Measurements from ENCODE around the gene SIPA1L3. TPM values are rescaled to one million over a fixed set of nuclear protein-coding genes. Genes with fewer than 3 reads are reported as not detected.

The SIPA1L3 gene
- total and polyA plus RNA-seq, 10 of the 15 experiments (the other 5 are each of a cell fraction or from before 2014, with no cell fraction given): 0.24 to 66.2 (median 19.1) TPM

DNA sequence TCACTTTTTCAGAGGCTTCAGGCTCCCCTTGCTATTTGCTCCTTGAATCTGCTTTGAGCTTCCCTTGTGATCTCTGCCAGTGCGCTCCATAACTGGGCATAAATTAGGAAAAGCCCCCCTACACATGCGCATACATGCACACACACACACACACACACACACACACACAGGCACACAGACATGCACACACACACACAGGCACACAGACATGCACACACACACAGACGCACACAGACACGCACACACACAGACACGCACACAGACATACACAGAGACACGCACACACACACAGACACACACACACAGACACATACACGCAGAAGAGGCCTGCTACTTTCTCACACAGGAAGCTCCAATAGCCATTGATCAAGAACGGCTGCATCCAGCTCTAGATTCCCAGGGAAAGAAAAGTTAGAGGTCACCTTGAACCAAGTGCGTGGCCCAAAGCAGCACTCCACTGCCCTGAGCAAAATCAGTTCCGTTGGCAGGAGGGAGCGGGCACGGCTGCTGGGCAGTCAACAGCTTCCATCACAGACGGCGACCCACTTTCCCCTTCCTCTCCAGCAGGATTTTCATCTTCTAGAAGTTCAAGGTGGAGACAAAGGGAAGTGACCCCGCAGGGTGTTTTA lies 171.4 kb downstream of the SIPA1L3 start:
- Histone ChIP-seq H3K4me2 (ENCODE audit: control insufficient read depth, insufficient read depth) (no peak overlapping the region), H3K36me3 (ENCODE audit: control insufficient read depth in 2 of 2, insufficient read depth in 2 of 2, low read length in 1 of 2) (peaks cover 15 to 28% of the 10 kb centered on the region in 2 experiments), H3K27me3 (replicated peaks in 1 of 2; ENCODE audit: control insufficient read depth in 2 of 2, insufficient read depth in 2 of 2, low read length in 1 of 2) (no peaks in the 10 kb centered on the region), H4K20me1 (ENCODE audit: control insufficient read depth, insufficient read depth) (no peaks in the 10 kb centered on the region; the same call in 1 of the 2 replicates), H3K4me1 (ENCODE audit: control insufficient read depth, insufficient read depth, low read length) (peaks cover 16% of the 10 kb centered on the region), H3K4me3 (no peak overlapping the region), H3K9ac (ENCODE audit: control insufficient read depth, insufficient read depth, low read length) (no peak overlapping the region), H3K79me2 (ENCODE audit: control insufficient read depth, insufficient read depth, low read length) (no peaks in the 10 kb centered on the region; the same call in 1 of the 2 replicates), H2AFZ (ENCODE audit: control insufficient read depth, low read depth, low read length) (no peak overlapping the region), H3K27ac (ENCODE audit: control insufficient read depth, insufficient read depth) (no peak overlapping the region), H3K9me3 (replicated peaks; ENCODE audit: control insufficient read depth, insufficient read depth, low read length) (no peaks in the 10 kb centered on the region)
- RAD21 ChIA-PET (ENCODE audit: unreplicated experiment): interaction anchor here (0.6 kb wide), 1 partner anchor 324 kb away, joined by 3 read pairs; no protein-coding TSS in a partner anchor
- no peak for ATAC-seq
- in situ Hi-C loops (cut with MboI) (no loop called here), intact Hi-C loops (cut with micrococcal nuclease; ENCODE audit: unreplicated experiment) (no loop called here)
- POLR2A ChIA-PET: no interaction called here
- TF ChIP-seq, protein P1, sequence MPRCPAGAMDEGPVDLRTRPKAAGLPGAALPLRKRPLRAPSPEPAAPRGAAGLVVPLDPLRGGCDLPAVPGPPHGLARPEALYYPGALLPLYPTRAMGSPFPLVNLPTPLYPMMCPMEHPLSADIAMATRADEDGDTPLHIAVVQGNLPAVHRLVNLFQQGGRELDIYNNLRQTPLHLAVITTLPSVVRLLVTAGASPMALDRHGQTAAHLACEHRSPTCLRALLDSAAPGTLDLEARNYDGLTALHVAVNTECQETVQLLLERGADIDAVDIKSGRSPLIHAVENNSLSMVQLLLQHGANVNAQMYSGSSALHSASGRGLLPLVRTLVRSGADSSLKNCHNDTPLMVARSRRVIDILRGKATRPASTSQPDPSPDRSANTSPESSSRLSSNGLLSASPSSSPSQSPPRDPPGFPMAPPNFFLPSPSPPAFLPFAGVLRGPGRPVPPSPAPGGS (IDR thresholded peaks at IDR 0.05; ENCODE audit: borderline replicate concordance, insufficient read depth, low read depth, low read length, poor library complexity, severe bottlenecking): peak; percentile 86
- TF ChIP-seq ZNF384 (IDR thresholded peaks at IDR 0.05; ENCODE audit: borderline replicate concordance, low read depth, low read length): no peak
- no TSS peak for BruUV-seq (replicated peaks)
- no peak for DNase-seq (ENCODE audit: low read depth, low spot score)
- SMC1A ChIA-PET (ENCODE audit: uncharacterized antibody, unreplicated experiment): interaction anchor here (2.1 kb wide), 1 partner anchor 17 kb away, joined by 6 read pairs; no protein-coding TSS in a partner anchor
- FAIRE-seq: no peak
- WGBS (ENCODE audit: insufficient coverage, insufficient replicate concordance, low lambda C conversion rate, missing lambda C conversion rate): 98% methylated on average over 15 of the region's 15 CpGs
- CTCF ChIA-PET: no interaction called here

DNA sequence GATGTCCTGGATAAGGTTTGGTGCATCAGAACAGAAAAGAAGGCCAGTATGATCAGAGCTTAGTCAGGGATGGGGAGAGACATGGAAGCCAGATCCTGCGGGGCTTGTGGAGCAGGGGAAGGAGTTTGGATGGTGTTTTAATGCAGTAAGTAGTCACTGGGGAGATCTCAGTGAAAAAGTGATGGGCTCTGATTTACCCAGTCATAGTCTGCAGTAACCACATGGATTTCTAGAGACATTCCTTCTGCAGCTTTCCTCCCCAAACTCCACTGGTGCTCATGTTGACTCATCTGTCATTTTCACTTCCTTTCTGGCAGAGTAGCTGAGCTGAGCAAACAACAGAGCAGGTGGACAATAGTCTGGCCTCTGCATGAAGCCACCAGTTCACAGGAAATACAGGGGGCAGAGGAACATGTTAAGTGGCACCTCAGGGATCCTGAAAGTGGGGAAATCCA lies 172.9 kb downstream of the SIPA1L3 start:
- Histone ChIP-seq H3K9me3 (replicated peaks; ENCODE audit: control insufficient read depth, insufficient read depth, low read length) (no peaks in the 10 kb centered on the region), H3K36me3 (ENCODE audit: control insufficient read depth in 2 of 2, insufficient read depth in 2 of 2, low read length in 1 of 2) (peaks cover 11 to 24% of the 10 kb centered on the region in 2 experiments), H3K4me2 (ENCODE audit: control insufficient read depth, insufficient read depth) (peak overlapping the region; percentile 63; the same call in 1 of the 2 replicates), H2AFZ (ENCODE audit: control insufficient read depth, low read depth, low read length) (no peak overlapping the region), H3K79me2 (ENCODE audit: control insufficient read depth, insufficient read depth, low read length) (no peaks in the 10 kb centered on the region; the same call in 1 of the 2 replicates), H3K4me3 (no peak overlapping the region), H3K9ac (ENCODE audit: control insufficient read depth, insufficient read depth, low read length) (no peak overlapping the region), H3K27ac (ENCODE audit: control insufficient read depth, insufficient read depth) (peak overlapping the region; percentile 13; the same call in 1 of the 2 replicates), H3K4me1 (ENCODE audit: control insufficient read depth, insufficient read depth, low read length) (peaks cover 16% of the 10 kb centered on the region), H4K20me1 (ENCODE audit: control insufficient read depth, insufficient read depth) (no peaks in the 10 kb centered on the region), H3K27me3 (replicated peaks in 1 of 2; ENCODE audit: control insufficient read depth in 2 of 2, insufficient read depth in 2 of 2, low read length in 1 of 2) (no peaks in the 10 kb centered on the region)
- in situ Hi-C loops (cut with MboI): no loop called here
- FAIRE-seq: peak; percentile 96
- 44% methylated on average over 1 of the region's 1 CpG for WGBS (ENCODE audit: insufficient coverage, insufficient replicate concordance, low lambda C conversion rate, missing lambda C conversion rate)
- intact Hi-C loops (cut with micrococcal nuclease; ENCODE audit: unreplicated experiment): loop anchor here (2.0 kb wide), 1 partner anchor 31 kb away; no protein-coding TSS in a partner anchor
- peak; percentile 98 for ATAC-seq
- BruUV-seq (replicated peaks): no TSS peak
- peak; percentile 77 for DNase-seq (ENCODE audit: low read depth, low spot score)
- ChIA-PET RAD21 (ENCODE audit: unreplicated experiment) (interaction anchor here (1.0 to 2.2 kb wide), 6 partner anchors 20 to 294 kb away, joined by 3 to 14 read pairs (median 6); partner anchors contain the start of gene PSMD8), SMC1A (ENCODE audit: uncharacterized antibody, unreplicated experiment) (interaction anchor here (0.8 to 1.5 kb wide), 7 partner anchors 20 to 177 kb away, joined by 3 to 9 read pairs (median 4); partner anchors contain the start of genes SIPA1L3 and WDR87), POLR2A (interaction anchor here (0.8 to 1.5 kb wide), 4 partner anchors 20 to 77 kb away, joined by 3 to 7 read pairs (median 3); no protein-coding TSS in a partner anchor), CTCF (interaction anchor here (0.6 to 1.6 kb wide), 7 partner anchors 15 to 178 kb away, joined by 3 to 6 read pairs (median 3); partner anchors contain the start of gene WDR87)
- TF ChIP-seq, protein P2, sequence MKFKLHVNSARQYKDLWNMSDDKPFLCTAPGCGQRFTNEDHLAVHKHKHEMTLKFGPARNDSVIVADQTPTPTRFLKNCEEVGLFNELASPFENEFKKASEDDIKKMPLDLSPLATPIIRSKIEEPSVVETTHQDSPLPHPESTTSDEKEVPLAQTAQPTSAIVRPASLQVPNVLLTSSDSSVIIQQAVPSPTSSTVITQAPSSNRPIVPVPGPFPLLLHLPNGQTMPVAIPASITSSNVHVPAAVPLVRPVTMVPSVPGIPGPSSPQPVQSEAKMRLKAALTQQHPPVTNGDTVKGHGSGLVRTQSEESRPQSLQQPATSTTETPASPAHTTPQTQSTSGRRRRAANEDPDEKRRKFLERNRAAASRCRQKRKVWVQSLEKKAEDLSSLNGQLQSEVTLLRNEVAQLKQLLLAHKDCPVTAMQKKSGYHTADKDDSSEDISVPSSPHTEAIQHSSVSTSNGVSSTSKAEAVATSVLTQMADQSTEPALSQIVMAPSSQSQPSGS (IDR thresholded peaks at IDR 0.05; ENCODE audit: low read length): peak; percentile 56; the same call in 1 of the 2 replicates
- TF ChIP-seq ETV6 (conservative IDR thresholded peaks at IDR 0.05 in 1 of 2, IDR thresholded peaks at IDR 0.05 in 1 of 2; ENCODE audit: borderline replicate concordance in 1 of 2, low read depth in 1 of 2) (peak in 1 of 2 experiments; percentile 90; a peak in 2 of 4 replicates), CREB1 (IDR thresholded peaks at IDR 0.05; ENCODE audit: low read depth) (0 out of 2 replicates have a peak, but pooled peaks have one; percentile 8), SUZ12 (IDR thresholded peaks at IDR 0.05; ENCODE audit: unreplicated experiment) (no peak), JUND (IDR thresholded peaks at IDR 0.05; ENCODE audit: low read depth, low read length) (peak; percentile 29; the same call in 1 of the 2 replicates), BHLHE40 (IDR thresholded peaks at IDR 0.05; ENCODE audit: borderline replicate concordance in 1 of 2, low read depth in 2 of 2, low read length in 1 of 2) (peak; percentile 18 to 24; a peak in 1 of 4 replicates)

Measured in GM12878 (cell line).